Activated gamma-delta T cell (primary cell): Measurements from ENCODE around the gene BLOC1S6.
"Not testable (repeated sequence)": the region's sequence is repeated elsewhere in the genome, so short reads cannot be mapped to it uniquely, and the experiment has no call there.

Source experiments
- DNase-seq: peaks from one replicate; lab custom pipeline; 2025; lab: John Stamatoyannopoulos, UW

BLOC1S6 gene

DNA sequence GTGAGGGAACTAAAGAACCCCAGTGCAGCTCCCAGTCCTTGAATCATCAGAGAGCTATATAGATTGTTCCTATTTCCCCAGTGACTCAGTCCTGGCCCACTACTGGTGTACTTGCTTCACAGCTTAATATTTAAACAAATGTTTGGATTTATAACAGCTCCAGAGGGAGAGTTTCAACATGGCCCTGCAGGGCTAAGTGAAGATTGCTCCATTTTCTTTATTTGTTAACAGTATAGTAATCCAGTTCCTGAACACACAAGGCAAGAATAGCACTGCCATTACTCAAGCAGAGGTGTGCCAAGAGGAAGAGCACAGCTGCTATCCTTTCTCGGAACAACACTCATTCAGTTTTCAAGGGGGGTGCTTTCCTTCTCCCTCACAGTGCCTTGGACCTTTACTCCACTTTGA is 54.2 kb downstream of the BLOC1S6 start:
- DNase-seq, result no peak

DNA sequence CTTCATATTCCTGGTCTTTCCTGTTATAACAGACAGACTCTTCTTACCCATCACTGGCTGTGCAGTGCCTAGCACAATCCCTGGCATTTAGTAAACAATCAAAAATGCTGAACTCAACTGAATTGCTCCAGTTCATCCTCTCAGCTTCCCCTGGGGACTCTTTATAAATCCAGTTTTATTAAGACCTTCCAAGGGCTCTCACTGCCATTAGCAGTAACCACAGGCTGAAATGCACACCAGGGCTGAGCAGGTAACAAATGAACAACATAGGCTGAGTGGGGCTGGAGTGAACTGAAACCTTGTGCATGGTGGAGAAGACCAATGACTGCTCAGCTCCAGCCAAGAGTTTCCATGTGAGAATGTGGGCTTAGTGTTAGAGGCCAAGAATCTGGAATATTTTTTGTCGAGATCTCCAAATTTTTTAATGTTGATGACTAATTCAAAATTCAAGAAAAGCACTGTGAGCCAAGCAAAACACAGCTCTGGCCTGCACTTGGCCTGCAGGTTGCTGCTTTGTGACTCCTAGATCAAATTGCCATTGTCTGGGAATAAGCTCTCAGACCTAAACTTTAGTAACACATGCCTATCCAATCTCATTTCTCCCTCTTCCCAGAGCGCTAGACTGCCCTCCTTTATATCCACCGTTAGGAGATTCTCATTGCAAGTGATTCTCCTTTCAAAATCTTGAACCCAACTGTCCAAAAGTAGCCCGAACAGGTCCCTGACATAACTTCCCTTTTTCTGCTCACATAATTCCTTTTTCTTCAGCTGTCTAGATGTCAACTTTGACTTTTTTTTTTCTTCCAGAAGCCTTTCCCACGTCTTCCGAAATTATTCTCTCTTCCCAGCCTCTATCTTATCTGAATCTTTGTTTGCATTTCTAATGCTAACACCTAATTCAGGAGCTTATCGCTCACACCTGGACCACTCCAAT is 55.1 kb downstream of the BLOC1S6 start:
- no peak for DNase-seq

DNA sequence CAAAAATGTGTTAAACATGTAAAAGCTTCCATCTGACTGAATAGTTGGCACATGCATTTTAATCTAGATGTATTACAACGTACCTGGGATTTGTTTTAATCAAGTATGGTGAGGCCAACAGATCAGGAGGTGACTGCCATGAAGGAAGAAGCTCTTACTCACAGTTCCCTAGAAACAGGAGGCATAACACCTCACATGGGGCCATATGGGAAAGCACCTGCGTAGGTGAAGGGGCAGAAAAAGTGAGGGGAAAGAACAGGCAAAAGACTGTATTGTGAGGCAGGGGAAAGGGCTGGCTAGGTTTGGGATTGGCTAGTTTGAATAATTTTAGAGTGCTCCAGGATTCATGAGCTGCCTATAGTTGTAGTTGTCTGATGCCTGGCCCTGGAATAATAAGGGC is 57.3 kb downstream of the BLOC1S6 start:
- no peak for DNase-seq

DNA sequence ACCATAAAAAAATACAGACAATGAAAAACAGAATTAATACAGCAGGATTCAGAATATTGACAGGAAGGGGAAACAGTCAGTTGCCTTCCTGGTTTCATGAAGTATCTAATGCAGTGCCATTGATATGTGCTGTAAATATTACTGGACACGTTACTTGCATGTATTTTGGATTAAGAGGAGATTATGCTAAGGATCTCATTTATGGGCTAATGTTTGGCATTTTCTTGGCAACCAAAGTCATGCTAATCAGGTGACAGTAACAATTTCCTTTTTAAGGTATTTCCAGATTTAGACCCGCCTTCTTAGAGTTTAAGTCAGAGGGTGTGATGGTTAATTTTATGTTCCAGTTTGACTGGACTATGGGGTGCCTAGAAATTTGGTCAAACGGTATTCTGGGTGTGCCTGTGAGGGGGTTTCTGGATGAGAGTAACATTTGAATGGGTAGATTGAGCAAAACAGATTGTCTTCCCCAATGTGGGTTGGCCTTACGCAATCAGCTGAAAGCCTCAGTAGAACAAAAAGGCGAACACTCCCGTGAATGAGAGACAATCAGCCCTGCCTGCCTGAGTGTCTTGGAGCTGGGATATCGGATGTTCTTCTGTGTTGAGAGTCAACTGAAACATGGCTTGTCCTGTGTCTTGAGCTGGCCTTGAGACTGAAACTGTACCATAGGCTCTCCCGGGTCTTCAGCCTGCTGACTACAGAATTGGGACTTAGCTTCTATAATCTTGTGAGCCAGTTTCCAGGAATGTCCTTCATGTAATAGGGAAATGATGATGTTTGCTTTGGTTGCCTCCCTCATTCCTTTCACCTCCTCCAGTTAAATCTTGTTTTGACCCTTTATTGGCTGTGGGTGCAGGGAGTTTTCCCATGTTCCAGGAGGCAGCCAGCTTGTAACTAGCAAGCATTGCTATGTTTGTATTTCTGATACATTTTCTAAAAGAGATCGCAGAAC is 58.1 kb downstream of the BLOC1S6 start:
- DNase-seq, result no peak

DNA sequence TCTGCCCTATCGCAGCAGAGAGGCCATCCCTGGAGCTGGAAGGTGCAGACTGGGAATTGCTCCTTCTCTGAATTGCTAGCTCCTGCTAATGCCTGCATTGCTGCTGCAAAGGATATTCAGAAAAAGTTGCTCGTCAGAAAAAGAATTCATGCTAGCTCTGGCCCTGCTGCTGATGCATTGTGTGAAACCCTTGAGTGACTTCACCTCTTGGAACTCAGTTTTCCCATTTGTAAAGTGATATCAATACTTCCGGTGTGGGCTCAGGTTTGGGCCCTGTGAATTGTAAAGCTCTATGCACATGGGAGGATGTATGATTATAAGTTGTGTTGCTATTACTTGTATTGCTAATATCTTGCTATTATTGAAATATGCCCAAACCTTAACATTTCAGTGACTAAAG is 59.0 kb downstream of the BLOC1S6 start:
- no peak for DNase-seq

DNA sequence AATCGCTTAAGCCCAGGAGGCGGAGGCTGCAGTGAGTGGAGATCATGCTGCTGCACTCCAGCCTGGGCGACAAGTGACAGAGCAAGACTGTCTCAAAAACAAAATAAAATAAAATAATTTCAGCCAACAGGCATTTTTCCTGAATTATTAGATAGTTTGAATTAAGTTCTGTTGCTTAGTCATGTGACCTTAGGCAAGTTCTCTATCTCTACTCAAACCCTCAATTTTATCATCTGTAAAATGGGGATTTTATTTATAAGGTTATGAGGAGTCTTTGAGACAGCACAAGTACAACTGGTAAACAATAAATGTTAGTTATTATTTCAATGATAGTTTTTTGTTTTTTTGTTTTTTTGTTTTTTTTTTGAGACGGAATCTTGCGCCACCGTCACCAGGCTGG is 60.6 kb downstream of the BLOC1S6 start:
- DNase-seq, result no peak

DNA sequence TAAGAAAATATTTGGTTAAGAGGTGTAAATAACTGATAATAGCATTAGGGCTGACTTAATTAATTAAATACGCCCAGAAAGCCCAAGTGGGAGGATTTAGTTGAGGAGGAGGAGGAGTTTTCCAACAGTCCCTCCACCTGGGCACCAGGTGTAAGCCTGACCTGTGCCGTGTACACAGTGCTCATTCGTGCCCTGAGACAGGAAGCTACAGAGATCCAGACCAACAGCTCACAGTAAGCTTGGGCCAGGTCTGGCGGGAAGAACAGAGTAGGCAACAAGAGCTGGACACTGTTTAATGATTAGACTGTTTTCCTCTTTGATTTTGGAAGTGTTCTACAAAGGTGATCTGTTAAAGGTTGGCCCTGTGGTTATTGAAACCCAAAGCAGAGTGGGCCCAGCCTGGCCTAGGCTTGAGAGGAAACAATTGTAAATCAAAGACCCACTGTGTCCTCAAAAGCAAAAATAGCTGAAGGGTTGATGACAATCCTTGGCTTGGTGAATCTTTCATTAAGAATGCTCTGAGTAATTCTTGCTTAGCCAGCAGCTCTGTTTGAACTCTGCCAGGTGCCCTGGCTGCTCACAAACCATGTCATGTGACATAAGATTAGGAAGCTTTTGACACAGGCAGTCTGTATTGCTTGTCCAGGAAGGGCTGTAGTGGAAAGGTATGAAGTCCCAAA is 61.5 kb downstream of the BLOC1S6 start:
- DNase-seq, result no peak

DNA sequence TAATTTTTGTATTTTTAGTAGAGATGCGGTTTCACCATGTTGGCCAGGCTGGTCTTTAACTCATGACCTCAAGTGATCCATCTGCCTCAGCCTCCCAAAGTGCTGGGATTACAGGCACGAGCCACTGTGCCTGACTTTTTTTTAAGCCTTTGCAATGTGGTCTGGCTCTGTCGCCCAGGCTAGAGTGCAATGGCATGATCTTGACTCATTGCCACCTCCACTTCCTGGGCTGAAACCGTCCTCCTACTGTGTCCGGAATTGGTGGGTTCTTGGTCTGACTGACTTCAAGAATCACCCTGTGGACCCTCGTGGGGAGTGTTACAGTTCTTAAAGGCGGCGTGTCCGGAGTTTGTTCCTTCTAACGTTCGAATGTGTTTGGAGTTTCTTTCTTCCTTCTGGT is 62.8 kb downstream of the BLOC1S6 start:
- not testable (repeated sequence) for DNase-seq

DNA sequence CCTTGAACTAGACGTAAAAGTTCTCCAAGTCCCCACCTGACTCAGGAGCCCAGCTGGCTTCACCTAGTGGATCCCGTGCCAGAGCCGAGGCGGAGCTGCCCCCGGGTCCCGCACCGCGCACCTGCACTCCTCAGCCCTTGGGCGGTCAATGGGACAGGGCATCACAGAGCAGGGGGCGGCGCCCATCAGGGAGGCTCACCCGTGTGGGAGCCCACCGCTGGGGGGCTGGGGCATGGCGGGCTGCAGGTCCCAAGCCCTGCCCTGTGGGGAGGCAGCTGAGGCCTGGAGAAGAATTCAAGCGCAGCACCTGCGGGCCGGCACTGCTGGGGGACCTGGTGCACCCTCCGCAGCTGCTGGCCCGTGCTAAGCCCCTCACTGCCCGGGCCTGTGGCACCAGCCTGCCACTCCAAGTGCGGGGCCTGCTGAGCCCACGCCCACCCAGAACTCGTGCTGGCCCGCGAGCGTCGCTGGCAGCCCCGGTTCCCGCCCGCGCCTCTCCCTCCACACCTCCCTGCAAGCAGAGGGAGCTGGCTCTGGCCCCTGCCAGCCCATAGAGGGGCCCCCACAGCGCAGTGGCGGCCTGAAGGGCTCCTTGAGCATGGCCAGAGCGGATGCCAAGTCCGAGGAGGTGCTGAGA is 63.8 kb downstream of the BLOC1S6 start:
- no peak for DNase-seq

DNA sequence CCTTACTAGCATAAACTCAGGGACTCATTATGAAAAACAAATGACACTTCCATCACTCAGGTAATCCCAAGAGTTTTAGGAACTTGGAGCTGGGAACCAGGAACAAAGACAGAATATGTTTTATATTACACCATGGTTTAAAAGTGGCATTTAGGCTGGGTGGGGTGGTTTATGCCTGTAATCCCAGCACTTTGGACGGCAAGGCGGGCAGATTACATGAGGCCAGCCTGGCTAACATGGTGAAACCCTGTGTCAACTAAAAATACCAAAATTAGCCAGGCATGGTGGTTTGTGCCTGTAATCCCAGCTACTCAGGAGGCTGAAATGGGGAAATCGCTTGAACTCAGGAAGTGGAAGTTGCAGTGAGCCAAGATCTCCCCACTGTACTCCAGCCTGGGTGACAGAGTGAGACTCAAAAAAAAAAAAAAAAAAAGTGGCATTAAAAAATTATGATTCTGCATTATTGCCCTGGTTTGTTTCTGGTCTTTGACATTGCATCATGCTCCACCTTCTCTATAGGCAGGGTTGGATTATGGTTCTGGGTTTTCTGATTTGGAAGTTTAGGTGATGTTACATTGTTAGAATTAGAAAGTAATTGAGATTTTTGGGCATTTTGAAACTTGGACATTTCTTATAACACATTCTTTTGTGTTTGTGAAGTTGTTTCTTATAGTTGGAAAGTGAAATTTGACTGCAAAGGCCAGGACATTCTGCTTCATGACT is 66.7 kb downstream of the BLOC1S6 start:
- no peak for DNase-seq

DNA sequence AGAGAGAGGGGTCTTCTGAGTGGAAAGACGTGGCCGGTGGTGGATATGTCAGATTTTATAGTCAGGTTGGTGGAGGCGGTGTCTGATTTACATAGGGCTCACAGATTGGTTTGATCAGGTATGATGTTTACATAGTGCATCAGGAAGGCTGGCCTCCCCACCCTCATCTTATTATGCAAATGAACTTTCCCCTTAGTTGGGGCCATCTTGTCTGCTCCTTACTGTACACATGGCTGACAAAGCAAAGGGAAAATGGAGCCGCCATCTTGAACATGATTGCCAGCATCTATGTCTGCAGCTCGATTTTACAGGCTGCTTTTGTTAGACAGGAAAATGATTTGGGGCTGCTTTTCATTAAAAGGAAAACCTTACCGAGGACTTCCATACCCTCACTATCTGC is 67.6 kb downstream of the BLOC1S6 start:
- no peak for DNase-seq

DNA sequence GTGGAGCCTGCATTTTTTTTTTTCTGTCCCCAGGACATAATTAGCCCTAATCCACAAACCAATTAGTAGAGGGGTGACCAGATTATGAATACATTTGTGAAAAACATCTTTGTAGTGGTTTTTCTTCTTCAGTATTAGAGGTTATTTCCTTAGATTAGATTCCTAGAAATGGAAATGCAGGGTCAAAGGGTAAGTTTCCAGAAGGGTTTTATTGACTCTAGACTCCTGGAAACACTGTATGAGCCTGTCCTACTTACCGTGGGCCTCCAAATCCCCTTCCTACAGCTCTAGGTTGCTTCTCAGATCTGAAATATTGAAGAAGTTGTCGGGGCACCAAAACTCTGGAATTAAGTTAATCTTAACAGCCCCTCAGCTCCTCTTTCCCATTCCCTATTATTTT is 70.1 kb downstream of the BLOC1S6 start:
- no peak for DNase-seq

DNA sequence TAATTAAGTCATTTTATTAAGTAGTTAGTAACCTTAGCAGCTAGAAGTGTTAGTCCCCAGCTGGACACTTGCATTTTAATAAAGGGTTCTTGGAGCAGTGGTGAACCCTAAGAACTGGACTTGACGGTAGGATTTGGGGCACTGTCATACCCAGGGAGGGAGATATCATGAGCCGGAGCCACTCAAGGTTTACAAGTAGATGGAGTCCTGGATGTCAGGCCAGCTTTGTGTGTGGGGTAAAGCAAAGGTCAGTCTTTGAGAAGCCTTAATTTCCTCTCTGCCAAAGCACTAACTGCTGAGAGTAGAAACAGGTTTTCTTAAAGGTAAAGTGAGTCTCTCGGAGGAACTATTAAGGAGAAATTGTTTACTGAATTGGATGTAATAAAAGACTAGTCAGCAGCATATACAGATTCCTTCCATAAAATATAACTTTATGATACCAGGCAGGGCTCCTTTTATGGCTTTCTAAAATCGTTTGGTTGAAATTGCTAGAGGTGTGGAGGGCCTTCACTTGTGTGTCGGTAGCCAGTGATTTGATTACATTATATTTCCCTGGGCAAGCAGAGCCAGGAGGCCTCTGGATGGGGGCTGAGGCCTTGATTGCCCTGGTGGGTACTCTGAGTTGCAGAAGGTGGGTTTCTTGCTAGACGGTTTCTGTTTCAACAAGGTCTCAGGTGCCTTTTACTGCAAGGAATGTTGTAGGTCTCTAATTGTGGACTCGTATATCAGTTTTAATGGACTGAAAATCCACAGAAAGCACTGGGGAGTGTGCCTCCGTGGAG is 70.8 kb downstream of the BLOC1S6 start:
- no peak for DNase-seq
